ENCODE measurements around the gene IKZF1.

GRCh38 chr7:50422858-50423257 is 118.3 kb downstream of the IKZF1 start:
- TF ChIP-seq CTCF (conservative IDR thresholded peaks at IDR 0.05; ENCODE audit: low read length), result no peak
- TF ChIP-seq EZH2phosphoT487 (IDR thresholded peaks at IDR 0.05; ENCODE audit: borderline replicate concordance), result no peak

Data from Loucy (cell line).